CD4-positive, alpha-beta T cell treated with Interleukin-17A for 4 hours (primary cell): ENCODE measurements around the gene ROCK2.

Source experiments
- DNase-seq: peaks from one replicate; pipeline ENCODE4 v3.0.0-alpha.2; 2020; ENCODE audit warnings: mixed read lengths

Gene ROCK2

GRCh38 chr2:11228692-11229091 is 115.7 kb downstream of the ROCK2 start:
- DNase-seq, result no peak

DNA sequence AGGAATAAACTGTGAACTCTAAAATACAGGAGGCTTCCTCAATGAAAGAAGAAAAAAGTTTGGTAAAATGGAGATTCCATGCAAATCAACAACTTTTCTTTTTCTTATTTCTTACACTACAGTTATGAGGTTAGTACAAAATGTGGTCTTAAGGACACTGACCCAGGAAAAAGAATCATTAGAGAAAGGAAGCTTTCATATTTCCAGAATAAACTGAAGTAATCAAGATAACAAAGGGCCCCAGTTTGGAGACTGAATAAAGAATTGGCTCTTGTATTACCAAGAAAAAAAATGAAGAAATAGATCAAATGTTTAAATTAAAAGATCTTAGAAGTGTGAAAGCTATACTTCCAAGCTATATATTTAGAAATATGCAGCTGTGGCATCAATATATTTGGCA is 116.8 kb downstream of the ROCK2 start:
- DNase-seq, result no peak

DNA sequence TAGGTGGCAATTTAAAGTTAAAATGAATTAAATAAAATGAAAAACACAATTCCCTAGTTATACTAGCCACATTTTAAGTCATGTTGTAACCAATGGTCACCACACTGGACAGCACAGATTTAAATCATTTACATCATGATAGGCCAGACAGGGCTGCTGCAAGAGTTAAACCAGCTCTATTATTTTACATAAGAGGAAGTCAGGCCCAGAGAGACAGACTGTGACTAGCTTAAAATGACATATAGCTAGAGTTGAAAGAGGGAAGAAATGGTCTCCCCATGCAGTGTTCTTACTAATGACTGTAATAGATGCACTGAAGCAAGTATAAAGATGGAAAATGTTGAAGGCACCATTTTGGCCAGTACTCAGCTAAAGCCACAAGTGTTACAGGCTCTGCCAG is 119.5 kb downstream of the ROCK2 start:
- no peak for DNase-seq

DNA sequence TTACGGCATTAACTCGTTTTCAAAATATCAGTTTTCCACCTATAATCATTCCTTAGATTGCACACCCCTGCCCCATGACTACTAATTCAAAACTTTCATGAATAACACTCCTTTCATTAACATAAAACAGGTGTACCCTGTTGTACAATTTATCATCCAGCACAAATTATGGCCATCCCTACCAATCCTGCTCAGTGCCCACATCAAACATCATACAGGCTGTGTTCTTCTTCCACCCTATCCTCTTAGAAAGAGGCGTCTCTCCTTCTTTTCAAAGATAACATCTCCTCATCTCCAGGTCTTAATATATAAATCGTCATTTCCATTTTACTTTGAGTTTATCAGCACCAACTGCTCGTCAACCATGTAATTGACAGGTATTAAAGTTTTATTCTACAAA is 121.6 kb downstream of the ROCK2 start:
- no peak for DNase-seq

DNA sequence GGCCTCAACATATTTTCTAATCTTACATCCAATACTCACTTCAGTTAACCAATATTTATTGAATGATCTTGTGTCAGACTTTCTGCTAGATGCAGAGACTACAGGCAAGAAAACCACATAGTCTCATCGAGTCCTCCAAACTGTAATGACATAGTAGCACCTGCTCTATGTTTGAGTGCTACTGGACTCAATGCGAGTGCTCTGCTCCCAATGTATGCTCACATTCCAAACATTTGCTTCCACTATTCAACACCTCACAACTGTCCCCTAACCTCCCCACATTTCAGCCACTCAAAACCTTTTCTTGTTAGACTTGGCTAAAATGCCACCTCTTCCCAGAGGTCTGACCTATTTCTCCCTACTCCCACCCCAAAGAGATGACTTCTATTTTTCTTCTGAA is 124.0 kb downstream of the ROCK2 start:
- no peak for DNase-seq

- DNase-seq, result no peak
These were observed 129.0 kb downstream of the ROCK2 start for GRCh38 chr2:11215407-11215806.

DNA sequence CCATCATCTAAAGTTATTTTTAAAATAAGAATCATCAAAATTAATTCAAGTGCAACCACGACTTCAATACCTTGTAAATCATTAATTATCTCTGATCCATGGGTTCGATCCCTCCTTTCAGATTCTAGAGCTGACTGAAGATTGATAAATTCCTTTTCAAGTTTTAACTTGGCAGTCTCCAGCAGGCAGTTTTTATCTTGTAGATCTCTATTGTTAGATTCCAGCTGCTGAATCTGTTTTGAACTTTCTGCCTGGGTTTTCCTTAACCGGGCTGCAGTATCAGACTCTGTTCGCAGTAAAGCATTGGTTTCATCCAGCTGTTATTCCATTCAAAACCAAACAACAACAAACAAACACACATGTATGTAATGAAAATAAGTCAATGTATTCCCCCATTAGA is 129.7 kb downstream of the ROCK2 start:
- no peak for DNase-seq

DNA sequence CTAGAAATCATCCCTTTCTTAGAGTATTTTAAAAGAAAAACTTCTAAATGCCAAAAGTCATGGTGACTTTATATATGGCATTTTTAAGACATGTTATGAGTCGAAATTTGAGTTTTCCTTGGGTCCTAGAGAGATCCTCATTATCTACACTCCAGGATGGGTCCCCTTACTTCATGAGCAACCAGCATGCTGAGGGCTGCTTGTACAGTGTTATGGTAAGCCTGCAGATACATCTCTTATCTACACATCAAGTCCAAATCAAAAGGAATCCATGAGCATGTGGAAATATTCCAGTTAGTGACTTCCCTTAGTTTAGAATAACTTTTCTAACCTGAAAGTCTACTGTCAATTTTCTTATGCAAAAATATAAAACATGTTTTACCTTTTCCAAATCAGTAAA is 130.5 kb downstream of the ROCK2 start:
- DNase-seq, result no peak

- DNase-seq, result no peak
These were observed 131.3 kb downstream of the ROCK2 start for GRCh38 chr2:11213090-11213638.

- no peak for DNase-seq
These were observed 131.8 kb downstream of the ROCK2 start for GRCh38 chr2:11212645-11213044.

DNA sequence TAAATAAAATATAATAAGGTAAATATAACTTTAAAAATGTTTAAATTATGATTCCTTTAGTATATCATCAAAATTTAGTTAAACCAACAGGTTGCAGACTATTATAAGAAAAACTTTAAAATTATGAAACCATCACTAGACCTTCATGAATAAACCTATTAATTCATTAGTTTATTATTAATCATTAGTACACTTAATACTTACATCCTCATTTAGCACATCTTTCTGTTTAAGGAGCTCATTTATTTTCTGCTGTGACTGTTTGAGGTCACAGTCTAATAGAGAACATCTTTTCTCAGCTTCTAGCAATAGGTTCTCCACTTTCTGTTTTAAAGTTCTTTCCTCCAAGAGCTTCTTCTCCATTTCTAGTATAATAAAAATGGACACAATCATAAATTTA is 136.4 kb downstream of the ROCK2 start:
- DNase-seq, result no peak

GRCh38 chr2:11203480-11203879 is 141.0 kb downstream of the ROCK2 start:
- no peak for DNase-seq

- DNase-seq, result no peak
These were observed 142.5 kb downstream of the ROCK2 start for GRCh38 chr2:11201969-11202368.

DNA sequence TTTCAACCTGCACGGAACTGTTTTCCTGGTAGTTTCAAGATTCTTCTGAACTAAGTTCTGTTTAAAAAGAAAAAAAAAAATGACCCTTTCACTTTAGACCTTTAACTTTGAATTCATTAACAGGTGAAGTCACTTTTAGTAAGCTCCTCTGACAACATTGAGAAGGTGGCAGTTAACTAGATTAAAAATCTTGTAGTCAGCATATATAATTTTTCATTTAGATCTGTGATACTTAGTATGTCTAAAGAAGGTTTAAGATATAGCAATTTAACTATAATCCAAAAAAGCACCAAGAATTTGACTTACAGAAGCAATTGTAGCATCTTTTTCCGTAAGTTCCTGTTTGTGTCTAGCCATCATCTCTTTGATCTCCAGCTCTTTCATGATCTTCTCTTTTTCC is 143.8 kb downstream of the ROCK2 start:
- no peak for DNase-seq

GRCh38 chr2:11196246-11196645 is 148.2 kb downstream of the ROCK2 start:
- no peak for DNase-seq

DNA sequence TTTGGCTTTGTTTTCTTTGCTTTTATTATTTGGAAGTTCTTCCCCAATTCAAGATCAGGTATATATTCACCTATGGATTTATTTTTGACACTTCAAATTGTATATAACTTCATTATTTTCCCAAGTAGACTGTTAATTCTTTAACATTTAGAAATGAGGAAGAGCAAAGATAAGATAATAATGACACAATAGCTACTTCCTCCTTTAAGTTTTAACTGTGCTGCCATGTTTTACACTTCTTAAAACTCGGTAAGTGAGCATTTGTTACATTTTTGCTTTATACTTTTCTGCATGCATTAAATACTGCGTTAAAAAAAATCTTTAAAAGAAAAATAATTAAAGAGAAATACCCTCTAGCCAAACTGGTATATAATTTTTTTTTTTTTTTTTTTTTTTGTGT is 156.7 kb downstream of the ROCK2 start:
- DNase-seq, result no peak

DNA sequence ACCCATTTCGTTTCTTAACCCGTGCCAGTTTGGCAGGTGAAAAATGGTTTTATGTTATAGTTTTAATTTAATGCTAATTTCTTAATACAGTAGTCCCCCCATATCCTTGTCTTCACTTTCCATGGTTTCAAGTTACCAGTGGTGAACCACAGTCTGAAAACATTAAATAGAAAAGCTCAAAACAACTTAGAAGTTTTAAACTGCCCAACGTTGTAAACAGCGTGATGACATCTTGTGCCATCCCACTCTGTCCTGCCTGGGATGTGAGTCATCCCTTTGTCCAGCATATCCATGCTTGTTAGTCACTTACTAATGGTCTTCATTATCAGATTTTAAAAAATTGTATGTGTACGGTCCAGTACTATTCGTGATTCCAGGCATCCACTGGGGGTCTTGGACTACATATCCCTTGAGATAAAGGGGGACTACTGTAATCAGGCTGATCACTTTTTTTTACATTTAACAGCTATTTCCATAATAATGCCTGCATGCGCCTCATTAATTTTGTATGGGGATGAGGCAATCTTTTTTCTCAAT is 157.3 kb downstream of the ROCK2 start:
- DNase-seq, result no peak

DNA sequence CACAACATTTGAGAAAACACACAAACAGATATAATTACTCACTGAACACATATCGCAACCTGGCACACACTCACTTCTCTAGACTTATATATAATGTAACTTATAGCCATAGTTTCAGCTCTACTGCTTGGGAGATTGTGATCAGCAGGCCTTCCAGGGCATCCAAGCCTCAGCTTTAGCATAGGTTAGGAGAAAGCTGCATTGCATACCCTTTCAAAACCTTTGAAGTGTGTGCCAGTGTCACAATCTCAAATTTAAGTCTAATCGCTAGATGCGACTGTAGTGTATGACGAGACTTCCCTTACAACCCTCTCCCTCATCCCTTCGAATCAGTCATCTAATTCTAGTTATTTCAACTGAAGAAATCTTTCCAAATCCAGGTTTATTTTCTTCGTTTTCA is 158.3 kb downstream of the ROCK2 start:
- no peak for DNase-seq

DNA sequence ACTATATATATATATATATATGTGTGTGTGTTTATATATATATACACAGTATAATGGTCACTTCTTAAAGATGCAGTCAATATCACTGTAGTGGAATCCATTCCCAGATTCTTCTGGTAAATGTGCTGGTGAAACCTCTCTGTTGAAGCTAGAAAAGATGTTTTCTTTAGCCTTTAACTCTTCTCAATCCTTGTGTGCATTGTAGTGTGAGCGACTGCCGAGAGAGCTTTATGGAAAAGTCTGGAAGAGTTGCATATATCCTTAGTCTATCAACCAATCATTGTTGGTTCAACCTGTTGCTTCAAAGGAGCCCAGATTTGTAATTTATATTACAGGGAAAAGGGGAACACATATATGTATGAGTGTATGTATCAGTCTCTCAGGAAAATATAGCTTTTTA is 161.5 kb downstream of the ROCK2 start:
- no peak for DNase-seq

DNA sequence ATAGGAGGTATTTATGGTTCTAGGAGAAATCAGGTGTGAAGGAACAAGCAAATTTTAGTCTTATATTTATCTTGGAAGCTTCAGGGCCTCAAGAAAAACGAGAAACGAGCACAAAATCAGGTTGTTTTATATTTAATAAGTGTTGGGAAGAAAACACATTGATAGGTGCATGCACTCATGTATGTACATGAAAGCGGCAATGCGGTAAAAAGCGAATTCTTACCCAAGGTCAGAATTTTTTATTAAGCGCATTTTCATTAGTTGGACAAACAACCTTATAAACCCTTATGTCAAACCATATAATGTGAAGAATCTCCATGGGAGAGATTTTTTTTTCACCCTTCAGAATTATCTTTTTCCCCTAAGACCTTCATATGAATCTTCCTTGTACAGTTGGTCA is 163.8 kb downstream of the ROCK2 start:
- no peak for DNase-seq

DNA sequence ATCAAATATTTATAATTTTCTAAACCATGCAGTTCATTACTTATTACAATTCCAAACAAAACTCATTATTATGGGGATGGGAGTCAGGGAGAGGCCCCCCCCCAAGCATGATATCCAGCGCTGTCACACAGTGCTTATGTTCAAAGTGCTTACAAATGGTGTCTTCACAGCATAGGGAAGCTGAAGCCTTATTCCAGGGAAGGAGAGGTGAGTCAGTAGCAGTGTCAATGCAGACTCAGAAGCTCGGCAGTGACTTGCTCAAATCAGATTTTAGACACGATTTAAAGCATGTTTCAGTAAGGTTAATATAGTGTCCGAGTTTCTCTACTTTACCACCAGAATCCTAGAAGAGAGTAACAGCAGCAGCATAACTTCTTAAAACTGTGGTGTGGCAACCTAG is 164.5 kb downstream of the ROCK2 start:
- no peak for DNase-seq

GRCh38 chr2:11179196-11179595 is 165.2 kb downstream of the ROCK2 start:
- DNase-seq, result no peak

GRCh38 chr2:11177871-11178690 is 166.4 kb downstream of the ROCK2 start:
- no peak for DNase-seq

GRCh38 chr2:11175293-11175795 is 169.1 kb downstream of the ROCK2 start:
- DNase-seq, result no peak

GRCh38 chr2:11174222-11174621 is 170.2 kb downstream of the ROCK2 start:
- DNase-seq, result no peak
